Measurements from ENCODE around the gene PTN. TPM values are rescaled to one million over a fixed set of nuclear protein-coding genes. Genes with fewer than 3 reads are reported as not detected.

Gene PTN
- total RNA-seq, 1 donor from 2014 or later = 271 TPM

DNA sequence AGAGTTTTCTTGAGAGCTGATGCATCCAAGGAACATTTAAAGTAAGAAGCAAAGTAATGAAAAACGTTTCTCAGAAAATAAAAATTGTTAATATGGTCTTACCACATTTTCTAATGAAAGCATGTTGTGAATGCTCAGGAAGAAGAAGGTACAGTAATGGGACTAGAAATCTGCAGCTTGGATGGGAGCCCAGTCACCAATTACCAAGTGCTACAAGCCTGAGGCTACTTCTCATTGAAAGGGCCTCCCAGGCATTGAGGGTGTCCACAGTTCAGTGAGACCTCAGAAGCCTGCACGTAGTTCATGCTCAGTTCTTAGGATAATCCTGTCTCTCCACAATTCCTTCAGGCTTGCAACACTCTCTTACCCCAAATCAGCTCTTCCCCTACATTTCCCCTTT, 17.6 kb downstream of the PTN start:
- H3K9me3 Mint-ChIP-seq = peaks cover 3% of the 10 kb centered on the region
- H3K36me3 Mint-ChIP-seq = peaks cover 16% of the 10 kb centered on the region
- no peak overlapping the region for H3K27ac Mint-ChIP-seq
- H3K27me3 Mint-ChIP-seq = no peaks in the 10 kb centered on the region
- DNase-seq (ENCODE audit: extremely low spot score, unreplicated experiment) = no peak
- H3K4me1 Mint-ChIP-seq (ENCODE audit: unreplicated experiment) = peaks cover 25% of the 10 kb centered on the region
- TF ChIP-seq, protein P1, sequence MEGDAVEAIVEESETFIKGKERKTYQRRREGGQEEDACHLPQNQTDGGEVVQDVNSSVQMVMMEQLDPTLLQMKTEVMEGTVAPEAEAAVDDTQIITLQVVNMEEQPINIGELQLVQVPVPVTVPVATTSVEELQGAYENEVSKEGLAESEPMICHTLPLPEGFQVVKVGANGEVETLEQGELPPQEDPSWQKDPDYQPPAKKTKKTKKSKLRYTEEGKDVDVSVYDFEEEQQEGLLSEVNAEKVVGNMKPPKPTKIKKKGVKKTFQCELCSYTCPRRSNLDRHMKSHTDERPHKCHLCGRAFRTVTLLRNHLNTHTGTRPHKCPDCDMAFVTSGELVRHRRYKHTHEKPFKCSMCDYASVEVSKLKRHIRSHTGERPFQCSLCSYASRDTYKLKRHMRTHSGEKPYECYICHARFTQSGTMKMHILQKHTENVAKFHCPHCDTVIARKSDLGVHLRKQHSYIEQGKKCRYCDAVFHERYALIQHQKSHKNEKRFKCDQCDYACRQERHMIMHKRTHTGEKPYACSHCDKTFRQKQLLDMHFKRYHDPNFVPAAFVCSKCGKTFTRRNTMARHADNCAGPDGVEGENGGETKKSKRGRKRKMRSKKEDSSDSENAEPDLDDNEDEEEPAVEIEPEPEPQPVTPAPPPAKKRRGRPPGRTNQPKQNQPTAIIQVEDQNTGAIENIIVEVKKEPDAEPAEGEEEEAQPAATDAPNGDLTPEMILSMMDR (conservative IDR thresholded peaks at IDR 0.05) = no peak
- no peak overlapping the region for H3K4me3 Mint-ChIP-seq

DNA sequence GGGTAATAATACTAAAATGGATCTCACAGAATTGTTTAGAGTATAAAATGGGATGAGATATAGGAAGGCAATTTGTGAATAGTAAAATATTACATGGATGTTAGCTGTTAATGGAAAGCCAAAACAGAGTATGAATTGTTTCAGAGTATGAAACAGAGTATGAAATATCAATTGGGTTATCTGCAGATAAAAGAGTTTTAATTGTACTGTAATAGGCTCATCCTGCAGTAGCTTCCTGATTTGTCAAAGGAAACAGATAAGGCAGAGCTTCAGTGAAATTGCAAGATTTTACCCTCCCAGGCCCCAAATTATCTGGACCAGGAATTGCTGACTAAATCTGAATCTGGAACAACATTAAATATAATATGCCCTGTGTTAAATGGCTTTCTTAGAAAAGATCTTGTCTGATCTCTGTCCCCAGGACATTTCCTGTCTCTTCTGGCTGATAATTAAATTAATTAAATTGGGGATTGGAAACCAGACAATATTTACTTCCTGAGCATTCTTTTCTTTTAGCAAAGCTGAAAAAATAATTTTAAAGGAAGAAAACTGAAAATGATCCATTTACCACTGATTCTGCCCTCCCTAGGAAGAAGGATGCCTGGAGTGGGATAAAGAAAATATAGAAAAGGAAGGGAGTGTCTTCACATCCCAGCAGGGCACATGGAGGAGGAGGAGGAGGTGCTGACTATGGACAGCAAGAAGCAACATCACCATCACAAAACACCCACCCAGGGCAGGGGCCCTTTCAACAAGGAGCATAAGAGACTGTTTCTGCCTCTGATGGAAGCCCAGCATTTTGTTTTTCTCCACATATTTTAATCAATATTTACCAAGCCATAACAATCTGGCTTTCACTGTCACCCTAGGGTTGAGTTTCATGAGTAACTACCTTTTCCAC, 18.5 kb downstream of the PTN start:
- peaks cover 25% of the 10 kb centered on the region for H3K4me1 Mint-ChIP-seq (ENCODE audit: unreplicated experiment)
- H3K27ac Mint-ChIP-seq = no peak overlapping the region
- DNase-seq (ENCODE audit: extremely low spot score, unreplicated experiment) = no peak
- peaks cover 23% of the 10 kb centered on the region for H3K36me3 Mint-ChIP-seq
- H3K27me3 Mint-ChIP-seq = no peaks in the 10 kb centered on the region
- TF ChIP-seq, protein P1 (conservative IDR thresholded peaks at IDR 0.05) = no peak
- peaks cover 6% of the 10 kb centered on the region for H3K9me3 Mint-ChIP-seq
- H3K4me3 Mint-ChIP-seq = no peak overlapping the region

DNA sequence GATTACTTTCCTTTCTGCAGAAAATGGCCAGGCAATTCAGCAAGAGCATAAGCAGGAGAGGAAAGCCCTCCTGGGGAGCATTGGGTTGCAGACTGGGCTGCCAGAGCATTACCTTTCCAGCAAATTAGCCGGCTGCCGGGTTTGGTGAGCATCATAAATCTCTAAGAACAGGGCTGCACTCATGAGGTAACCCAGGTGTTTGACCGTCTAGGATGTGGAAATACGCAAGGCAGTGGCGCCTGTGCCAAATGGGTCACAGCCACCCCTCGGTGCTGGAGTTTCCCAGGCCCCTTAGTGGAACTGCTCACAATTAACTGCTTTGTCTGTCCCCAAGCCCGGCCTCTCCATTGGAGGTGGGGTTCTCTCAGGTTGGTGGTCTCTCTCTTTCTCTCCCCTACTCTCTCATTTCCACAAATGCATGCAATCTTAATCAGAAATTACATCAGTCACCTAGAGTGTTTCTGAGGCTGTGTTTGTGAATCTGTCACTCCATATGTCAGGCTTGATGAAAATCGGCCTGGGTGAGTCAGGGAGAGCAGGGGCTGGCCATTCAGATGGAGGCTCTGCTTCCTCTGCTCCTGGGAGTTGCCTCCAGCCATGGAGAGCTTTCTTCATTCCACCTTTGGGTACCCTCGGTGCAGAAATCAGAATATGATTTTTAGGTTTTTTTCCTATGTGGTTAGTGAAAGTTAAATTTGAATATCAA, 26.7 kb downstream of the PTN start:
- H3K27me3 Mint-ChIP-seq = no peaks in the 10 kb centered on the region
- H3K4me3 Mint-ChIP-seq = no peak overlapping the region
- TF ChIP-seq, protein P1 (conservative IDR thresholded peaks at IDR 0.05) = no peak
- H3K27ac Mint-ChIP-seq = no peak overlapping the region
- H3K36me3 Mint-ChIP-seq = peaks cover 42% of the 10 kb centered on the region
- no peak for DNase-seq (ENCODE audit: extremely low spot score, unreplicated experiment)
- H3K9me3 Mint-ChIP-seq = peaks cover 5% of the 10 kb centered on the region
- H3K4me1 Mint-ChIP-seq (ENCODE audit: unreplicated experiment) = peaks cover 20% of the 10 kb centered on the region

DNA sequence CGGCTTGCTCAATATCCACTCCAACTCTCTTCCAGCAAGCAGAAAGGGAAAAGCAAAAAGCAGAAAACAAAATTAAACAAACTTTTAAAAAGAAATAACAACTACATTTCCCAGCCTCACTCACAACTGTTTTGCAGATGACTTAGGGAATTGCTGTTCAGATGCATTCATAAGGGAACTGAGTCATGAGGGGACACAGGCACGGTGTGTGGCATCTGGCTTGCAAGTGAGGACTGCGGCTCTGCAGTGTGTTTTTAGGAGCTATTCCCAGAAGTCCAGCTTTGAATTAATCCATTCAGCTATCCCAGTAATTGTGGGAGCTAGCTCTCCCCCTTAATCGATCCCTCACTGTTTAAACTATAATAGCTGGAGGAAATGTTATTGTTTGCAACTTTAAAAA, 30.3 kb downstream of the PTN start:
- DNase-seq (ENCODE audit: extremely low spot score, unreplicated experiment) = no peak
- H3K27ac Mint-ChIP-seq = no peak overlapping the region
- H3K4me1 Mint-ChIP-seq (ENCODE audit: unreplicated experiment) = peaks cover 29% of the 10 kb centered on the region
- TF ChIP-seq, protein P1 (conservative IDR thresholded peaks at IDR 0.05) = no peak
- no peaks in the 10 kb centered on the region for H3K27me3 Mint-ChIP-seq
- H3K9me3 Mint-ChIP-seq = peaks cover 9% of the 10 kb centered on the region
- H3K36me3 Mint-ChIP-seq = peaks cover 45% of the 10 kb centered on the region
- H3K4me3 Mint-ChIP-seq = no peak overlapping the region

DNA sequence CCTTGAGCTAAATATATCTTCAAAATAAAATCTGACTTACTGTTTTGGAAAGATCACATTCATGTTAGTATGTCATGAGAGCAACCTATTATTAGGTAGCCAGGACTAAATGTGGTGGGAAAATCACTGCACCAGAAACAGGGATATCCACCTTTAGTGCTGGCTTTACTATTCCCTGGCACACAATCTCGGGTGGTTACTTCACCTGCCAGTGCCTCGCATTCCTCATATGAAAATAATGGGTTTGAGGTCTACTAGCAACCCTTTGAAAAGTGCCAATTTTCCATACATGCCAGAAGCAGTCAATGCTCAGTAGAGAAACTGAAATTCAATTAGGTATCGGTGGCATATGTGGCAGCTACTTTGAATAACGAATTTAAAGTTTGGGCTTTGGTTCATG, 36.8 kb downstream of the PTN start:
- Mint-ChIP-seq H3K27me3 (no peaks in the 10 kb centered on the region), H3K4me1 (ENCODE audit: unreplicated experiment) (peaks cover 56% of the 10 kb centered on the region), H3K9me3 (peaks cover 9% of the 10 kb centered on the region), H3K4me3 (peak overlapping the region; percentile 50), H3K36me3 (peaks cover 24% of the 10 kb centered on the region), H3K27ac (no peak overlapping the region)
- DNase-seq (ENCODE audit: extremely low spot score, unreplicated experiment) = no peak
- TF ChIP-seq, protein P1 (conservative IDR thresholded peaks at IDR 0.05) = no peak
